ELF-1 (cell line): ENCODE results near the gene SYNJ2.
"Not testable (repeated sequence)": the region's sequence is repeated elsewhere in the genome, so short reads cannot be mapped to it uniquely, and the experiment has no call there.

Experiments used
- DNase-seq: peaks from one replicate; pipeline ENCODE4 v3.0.0-alpha.2; 2016; ENCODE audit warnings: low read depth, low spot score

The SYNJ2 gene, protein sequence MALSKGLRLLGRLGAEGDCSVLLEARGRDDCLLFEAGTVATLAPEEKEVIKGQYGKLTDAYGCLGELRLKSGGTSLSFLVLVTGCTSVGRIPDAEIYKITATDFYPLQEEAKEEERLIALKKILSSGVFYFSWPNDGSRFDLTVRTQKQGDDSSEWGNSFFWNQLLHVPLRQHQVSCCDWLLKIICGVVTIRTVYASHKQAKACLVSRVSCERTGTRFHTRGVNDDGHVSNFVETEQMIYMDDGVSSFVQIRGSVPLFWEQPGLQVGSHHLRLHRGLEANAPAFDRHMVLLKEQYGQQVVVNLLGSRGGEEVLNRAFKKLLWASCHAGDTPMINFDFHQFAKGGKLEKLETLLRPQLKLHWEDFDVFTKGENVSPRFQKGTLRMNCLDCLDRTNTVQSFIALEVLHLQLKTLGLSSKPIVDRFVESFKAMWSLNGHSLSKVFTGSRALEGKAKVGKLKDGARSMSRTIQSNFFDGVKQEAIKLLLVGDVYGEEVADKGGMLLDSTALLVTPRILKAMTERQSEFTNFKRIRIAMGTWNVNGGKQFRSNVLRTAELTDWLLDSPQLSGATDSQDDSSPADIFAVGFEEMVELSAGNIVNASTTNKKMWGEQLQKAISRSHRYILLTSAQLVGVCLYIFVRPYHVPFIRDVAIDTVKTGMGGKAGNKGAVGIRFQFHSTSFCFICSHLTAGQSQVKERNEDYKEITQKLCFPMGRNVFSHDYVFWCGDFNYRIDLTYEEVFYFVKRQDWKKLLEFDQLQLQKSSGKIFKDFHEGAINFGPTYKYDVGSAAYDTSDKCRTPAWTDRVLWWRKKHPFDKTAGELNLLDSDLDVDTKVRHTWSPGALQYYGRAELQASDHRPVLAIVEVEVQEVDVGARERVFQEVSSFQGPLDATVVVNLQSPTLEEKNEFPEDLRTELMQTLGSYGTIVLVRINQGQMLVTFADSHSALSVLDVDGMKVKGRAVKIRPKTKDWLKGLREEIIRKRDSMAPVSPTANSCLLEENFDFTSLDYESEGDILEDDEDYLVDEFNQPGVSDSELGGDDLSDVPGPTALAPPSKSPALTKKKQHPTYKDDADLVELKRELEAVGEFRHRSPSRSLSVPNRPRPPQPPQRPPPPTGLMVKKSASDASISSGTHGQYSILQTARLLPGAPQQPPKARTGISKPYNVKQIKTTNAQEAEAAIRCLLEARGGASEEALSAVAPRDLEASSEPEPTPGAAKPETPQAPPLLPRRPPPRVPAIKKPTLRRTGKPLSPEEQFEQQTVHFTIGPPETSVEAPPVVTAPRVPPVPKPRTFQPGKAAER (N-terminal part only)

DNA sequence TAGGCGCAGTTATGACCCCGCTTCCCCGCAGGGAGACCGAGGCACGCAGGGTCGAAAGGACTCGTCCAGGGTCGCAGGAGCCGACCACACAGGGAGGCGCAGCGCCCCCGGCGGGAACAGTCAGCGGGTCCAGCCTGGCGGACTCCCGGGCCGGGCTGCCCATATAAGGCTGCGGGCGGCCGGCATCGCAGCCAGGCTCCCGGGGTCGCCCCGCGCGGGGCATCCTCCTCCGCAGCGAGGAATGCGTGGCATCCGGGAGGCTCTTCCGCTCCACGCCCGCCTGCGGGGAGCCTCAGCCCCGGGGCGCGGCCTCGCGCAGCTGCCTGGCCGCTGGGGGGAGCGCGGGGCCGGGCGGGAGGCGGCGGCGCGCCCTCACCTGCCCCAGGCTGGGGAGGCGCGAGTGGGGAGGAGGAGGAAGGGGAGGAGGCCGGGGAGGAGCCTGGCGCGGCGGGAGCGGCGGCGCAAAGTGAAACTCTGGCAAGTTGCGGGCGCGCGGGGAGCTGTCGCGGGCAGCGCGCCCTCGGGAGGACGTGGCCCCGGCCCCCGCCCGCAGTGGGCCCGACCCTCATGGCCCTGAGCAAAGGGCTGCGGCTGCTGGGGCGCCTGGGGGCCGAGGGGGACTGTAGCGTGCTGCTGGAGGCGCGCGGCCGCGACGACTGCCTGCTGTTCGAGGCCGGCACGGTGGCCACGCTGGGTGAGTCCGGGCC is at the start of gene SYNJ2:
Gene SYNJ2 (plus strand): TSS at position 469 of the 707 bp plus-strand sequence. CDS start 99 bp downstream, at position 568.
- DNase-seq, result peak; percentile 88

DNA sequence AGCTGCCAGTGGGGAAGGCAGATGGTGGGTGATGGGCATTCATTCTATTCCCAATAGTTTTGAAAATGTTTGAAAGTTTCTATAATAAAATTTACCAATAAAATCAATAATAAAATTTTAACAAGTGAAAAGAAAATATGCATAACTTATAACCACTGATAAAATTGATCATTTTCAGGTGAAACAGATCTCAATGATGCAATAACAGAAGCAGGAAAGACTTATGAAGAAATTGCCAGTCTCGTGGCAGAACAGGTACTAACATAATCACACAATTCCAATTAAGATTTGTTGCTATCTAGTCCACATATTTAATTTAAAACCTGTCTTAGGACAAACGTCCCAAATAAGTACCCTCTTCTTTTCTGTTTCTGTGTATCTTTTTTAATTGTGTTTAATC is 45.9 kb upstream of the SYNJ2 start:
- DNase-seq, result no peak

DNA sequence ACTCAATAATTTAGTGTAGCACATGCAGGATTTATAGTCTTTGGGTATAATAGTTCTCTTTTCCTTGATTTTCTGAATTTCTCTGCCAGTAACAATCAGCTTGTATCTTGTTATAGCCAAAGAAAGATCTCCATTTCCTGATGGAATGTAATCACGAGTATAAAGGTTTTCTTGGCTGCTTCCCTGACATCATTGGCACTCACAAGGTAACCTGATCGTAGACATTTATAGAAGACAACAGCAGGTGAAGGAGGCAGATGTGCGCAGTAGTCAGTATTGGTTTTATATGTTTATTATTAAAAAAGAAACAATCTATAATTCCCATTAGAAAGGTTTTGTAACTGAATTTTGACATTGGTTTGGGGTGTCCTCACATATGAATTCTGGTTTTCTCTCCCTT is 44.3 kb upstream of the SYNJ2 start:
- DNase-seq, result no peak

DNA sequence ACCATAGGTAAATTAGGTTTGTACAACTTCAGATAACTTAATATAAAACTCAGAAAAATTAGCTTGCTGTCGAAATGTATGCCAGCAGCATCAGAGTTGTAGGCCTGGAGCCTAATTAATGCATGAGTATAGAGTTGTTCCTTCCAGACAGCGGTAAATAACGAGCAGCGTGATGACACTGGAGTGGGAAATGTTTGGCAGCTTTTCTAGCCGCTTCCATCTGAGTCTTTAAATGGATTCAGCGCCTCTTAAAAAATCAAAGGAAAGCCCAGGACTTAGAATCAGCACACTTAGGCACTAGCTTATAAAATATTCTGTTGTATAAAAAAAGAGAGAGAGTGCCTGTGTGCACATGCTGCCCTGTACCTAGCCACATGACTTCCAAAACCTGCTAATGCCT is 43.7 kb upstream of the SYNJ2 start:
- DNase-seq, result no peak

DNA sequence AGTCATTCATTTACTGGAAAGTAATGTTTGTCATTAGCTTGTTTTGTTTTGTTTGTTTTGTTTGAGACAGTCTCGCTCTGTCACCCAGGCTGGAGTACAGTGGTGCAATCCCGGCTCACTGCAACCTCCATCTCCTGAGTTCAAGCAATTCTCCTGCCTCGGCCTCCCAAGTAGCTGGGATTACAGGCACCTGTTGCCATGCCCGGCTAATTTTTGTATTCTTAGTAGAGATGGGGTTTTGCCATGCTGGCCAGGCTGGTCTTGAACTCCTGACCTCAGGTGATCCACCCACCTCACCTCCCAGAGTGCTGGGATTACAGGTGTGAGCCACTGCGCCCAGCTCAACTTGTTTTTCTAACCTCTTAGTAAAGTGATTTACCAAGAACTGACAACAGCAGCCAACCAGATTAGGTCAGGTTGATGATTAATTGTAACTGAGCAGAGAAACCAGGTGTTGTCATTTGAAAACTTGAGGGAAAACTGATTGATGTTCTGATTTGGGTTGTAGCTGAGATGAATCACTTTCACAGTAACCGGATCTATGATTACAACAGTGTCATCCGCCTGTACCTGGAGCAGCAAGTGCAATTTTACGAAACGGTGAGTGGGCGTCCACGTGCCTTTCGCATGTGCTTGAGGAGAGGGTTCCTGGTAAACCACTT is 41.2 kb upstream of the SYNJ2 start:
- not testable (repeated sequence) for DNase-seq

DNA sequence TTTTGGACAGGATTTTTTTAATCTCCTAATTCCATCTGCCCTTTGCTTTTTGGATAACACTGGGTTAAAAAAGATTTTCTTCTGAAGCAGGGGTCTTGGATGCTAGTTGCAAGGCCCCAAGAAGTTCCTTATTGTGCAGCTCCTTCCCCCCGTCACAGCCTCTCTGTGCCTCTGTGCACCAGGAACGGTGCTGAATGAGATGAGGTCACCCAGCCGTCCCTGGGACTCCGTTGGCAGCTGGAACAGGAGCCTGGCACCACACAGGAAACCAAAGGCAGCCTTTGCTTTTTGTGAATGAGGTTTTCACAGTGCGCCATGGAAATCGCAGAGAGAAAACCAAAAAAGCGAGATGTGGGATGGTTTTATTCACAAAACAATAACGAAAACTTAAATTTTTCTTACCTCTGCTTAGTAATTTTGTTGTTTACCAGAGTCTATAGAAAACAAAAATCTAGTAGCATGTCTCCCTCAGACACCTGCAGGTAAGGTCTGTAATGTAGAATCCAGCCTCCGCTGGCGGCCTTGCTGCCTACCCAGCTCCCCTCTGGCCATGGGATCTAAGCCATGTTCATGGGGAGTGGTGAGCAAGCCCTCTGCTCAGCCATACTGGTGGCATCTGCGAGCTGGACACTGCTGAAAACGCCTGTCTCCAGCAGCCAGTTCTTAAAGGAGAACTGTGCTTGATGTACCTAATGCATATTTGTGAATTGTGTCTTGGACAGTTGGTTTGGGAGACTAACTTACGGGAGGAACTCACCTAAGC is 40.4 kb upstream of the SYNJ2 start:
- DNase-seq, result no peak

DNA sequence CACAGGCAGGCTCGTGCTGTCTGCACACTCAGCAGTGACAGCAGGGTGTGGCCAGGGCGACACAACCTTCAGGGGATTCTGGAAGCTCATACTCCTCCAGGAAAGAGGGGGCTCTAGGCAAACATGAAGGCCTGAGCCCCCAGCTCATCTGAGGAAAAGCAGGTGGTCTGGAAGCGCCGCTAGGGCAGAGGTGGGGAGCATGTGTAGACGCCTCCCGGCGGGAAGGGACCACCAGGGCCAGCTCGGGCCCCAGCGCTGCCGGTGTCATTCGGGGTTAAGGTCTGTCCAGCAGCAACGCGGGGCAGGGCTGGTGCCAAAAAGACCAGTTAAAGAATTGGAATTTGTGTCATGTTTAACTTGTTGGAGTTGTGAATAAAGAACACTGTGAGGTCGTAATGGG is 39.3 kb upstream of the SYNJ2 start:
- no peak for DNase-seq

DNA sequence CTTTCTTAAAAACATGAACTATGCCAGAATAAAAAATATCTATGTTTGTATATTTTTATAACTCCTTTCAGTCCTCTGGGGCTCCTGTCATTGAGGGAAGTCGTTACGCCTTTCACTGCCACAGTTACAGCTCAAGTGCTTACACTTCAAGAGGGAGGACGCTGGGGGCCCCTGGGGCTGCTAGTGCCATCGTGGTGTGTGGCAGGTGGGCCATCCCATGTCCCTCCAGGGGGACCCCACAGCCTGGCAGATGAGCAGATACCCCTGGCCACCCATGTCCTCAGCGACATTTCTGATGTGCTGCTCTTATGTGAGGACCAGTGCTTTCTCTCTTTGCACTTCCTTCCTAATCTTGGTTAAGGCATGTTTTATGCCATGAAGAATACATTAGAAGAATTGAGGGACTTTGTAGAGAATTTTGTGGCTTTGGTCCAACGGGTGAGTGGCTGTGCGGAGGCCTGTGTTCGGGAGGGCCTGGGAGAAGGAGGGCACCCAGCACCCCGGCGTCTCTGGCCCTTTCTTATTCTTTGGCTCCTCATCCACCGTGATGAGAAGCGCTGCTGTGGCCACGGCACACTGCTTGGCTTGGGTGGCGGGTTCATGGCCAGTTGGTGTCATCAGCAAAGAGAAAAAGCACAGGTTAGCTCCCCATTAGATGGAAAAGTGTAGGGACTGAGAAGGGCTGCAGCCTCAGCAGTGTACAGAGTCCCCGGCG is 38.3 kb upstream of the SYNJ2 start:
- no peak for DNase-seq

DNA sequence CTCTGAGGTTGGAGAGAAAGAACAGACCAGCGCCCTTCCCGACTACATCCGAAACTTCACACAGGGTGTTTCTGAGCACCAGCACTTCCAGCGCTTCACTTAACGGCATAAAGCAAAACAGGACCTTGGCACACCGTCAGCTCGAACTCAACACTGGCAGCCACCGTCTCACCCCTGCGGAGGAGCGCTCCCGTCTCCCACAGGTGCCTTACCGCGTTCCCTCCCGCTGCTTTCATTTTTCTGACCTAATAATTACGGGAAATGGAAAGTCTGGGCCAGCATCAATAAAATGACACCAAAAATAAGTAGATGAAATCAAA is 37.7 kb upstream of the SYNJ2 start:
- DNase-seq, result no peak

DNA sequence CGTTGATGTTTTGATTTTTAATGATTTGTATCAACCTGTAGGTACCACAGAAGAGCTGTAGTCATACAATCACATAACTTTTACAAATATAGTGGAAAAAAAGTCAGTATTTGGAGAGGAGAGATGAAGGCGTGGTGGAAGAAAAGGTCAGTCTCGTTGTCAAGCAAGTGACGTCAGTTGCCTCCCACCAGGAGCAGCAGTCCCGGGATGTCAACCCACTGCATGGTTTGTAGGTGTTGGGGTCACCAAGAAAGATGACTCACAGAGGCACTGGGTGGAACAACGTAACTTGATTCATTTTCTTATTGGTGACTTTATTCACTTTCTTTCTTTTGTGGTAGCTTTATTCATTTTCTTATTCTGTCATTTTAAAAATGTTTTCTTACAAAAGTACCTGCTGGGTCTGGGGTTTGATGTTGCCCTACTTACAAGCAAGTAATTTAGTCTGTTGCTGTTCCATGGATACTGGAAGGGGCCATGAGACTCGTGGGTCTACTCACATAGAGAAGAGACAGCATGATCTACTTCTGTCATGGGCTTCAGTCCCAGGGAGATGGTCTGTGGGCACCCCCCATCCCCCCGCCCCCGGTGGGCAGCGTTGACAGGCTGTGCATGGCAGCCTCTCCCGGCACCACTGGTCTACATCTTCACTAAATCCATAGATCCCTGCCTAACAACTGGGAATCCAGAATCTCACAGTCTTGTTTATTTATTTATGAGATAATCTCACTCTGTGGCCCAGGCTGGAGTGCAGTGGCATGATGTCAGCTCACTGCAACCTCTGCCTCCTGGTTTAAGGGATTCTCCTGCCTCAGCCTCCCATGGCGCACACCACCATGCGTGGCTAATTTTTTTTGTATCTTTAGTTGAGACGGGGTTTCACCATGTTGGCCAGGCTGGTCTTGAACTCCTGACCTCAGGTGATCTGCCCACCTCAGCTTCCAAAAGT is 36.4 kb upstream of the SYNJ2 start:
- DNase-seq, result no peak

DNA sequence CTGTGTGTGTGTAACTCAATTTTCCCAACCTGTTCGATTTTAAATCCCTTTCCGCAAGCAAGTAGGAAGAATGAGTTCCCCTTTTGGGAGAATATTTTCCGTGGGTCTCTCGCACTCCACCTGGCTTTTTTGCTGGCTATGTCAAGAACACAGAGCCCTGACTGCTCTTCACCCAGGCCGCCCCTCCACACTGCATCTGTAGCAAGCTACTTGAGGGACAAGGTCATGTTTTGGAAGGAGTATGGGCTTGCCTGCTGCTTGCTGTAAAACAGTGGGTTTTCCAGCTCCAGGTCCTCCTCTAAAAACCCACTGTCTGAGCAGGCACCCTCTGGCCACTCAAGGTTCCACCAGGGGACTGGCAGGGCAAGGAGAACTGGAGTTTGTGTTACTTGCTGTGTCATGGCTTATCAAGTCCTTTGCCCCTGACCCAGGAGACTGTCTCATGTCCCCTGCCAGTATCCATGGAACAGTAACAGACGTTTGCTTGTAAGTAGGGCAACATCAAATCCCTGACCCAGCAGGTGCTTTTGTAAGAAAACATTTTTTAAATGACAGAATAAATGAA is 35.5 kb upstream of the SYNJ2 start:
- DNase-seq, result no peak

DNA sequence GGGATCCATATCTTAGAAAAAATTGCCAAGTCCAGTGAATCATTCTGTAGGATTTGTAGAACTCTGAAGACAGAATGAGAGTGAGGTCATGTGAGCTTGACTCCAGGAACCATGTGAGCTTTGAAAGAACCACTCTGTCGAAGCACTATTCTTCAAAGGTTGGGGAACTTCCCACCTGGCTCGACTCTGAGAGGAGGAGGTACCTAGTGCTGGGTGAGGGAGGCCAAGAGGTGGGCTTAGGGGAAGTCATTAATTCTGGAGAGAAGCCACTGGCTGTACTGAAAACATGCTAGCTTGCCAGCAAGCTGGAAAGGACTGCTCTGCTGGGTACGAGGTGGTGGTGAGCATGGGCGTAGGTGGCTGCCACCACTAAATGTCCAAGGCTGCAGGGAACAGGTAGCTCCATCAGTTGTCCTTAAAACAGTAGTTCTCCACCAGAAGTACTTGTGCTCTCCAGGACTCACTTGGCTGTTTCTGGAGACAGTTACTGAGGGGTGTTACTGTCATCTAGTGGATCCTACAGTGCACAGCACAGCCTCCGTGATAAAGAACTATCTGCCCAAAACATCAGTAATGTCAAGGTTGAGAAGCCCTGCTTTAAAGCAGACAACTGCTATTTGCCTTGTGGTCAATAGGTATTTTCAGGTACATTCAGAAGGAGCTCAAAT is 34.7 kb upstream of the SYNJ2 start:
- DNase-seq, result no peak

DNA sequence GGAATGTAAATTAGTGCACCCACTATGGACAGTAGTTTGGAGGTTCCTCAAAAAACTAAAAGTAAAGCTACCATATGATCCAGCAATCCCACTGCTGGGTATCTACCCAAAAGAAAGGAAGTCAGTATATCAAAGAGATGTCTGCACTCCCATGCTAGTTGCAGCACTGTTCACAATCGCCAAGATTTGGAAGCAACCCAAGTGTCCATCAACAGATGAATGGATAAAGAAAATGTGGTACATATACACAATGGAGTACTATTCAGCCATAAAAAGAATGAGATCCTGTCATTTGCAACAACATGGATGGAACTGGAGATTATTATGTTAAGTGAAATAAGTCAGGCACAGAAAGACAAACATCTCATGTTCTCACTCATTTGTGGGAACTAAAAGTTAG is 30.8 kb upstream of the SYNJ2 start:
- DNase-seq, result not testable (repeated sequence)

DNA sequence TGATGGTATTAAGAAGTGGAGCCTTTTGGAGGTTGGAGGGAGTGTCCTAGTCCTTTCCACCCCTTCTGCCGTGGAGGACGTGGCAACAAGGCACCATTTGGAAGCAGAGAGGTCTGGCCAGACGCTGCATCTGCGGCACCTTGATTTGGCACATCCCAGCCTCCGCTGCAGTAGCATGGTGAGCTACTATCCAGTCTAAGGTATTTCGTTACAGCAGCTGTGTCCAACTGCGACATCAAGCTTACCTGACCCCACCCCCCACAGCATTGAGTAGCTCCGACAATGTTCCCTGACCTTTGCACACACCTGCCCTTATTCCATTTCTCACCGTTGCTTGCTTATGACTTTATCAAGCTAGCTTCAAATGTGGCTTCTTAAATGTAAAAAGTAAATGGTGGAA is 29.8 kb upstream of the SYNJ2 start:
- DNase-seq, result no peak

DNA sequence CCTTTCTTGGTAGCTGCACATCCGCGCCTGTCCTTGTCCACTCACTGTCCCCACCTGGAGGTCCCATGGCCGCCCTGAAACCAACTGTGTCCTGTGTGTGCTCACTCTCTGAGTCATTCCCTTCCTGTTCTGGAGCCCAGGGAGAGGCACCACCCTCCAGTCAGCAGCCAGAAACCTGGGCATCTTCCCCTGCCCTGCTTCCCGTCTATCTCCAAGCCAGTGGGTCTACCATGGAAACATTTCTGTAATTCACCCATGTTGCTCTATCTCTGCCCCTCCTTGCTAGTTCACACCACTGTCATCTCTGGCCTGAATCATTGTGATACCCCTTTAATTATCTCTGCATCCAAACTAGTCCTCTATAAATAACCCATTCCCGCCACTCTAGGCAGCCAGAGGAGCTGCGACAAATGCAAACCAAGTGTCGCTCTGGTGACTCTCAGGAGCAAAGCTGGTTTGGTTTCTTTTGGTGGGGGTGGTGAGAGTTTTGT is 28.8 kb upstream of the SYNJ2 start:
- no peak for DNase-seq

DNA sequence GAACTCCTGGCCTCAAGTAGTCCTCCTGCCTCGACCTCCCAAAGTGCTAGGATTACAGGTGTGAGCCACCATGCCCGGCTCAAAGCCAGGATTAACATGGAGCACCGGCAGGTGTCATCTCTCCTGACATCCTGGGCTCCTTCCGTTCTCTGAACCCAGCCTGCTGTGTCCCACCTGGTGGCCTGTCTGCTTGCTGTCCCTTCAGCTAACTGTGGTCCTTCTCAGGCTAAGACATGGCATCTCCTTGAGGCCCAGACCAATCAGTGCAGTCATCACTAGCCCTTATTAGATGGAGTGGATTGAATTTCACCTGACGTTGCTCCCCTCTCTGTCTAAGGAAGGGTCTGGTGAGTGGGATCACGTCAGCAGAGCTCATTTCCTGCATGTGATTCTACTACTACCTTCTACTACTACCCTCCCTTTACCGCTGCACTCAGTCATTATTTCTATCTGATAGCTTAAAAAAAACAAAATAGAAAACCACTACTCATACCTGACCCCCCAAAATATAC is 28.0 kb upstream of the SYNJ2 start:
- DNase-seq, result no peak
